Transverse colon (tissue), 4 donors: ENCODE measurements around the gene CDCA8. TPM values are rescaled to one million over a fixed set of nuclear protein-coding genes. Genes with fewer than 3 reads are reported as not detected.

Source experiments
- DNase-seq: peaks from one replicate; pipeline ENCODE4 v3.0.0-alpha.2; 2019
- H3K27ac ChIP-seq, 4 donors: fragments of 200-600 bp; sonication (generic); 2 replicates each; pipeline ENCODE4 v1.5.1; 2016 to 2018; ENCODE audit warnings: inconsistent platforms in 4 of 4
- H3K27me3 ChIP-seq: fragments of 200-600 bp; sonication (generic); 2 replicates; pipeline ENCODE4 v1.5.1; 2017; ENCODE audit warnings: inconsistent platforms
- H3K36me3 ChIP-seq, 4 donors: fragments of 200-600 bp; sonication (generic); 2 replicates each; pipeline ENCODE4 v1.5.1; 2017 to 2019; ENCODE audit warnings: inconsistent platforms in 4 of 4
- H3K4me1 ChIP-seq, 4 donors: fragments of 200-600 bp; sonication (generic); 2 replicates each; pipeline ENCODE4 v1.5.1; 2017 to 2020; ENCODE audit warnings: inconsistent platforms in 4 of 4
- H3K4me3 ChIP-seq, 4 donors: fragments of 200-600 bp; sonication (generic); 1 replicate in 1 of 4; 2 replicates in 3 of 4; pipeline versions ENCODE4 v1.5.1 to v1.6.1; 2017 to 2019; ENCODE audit warnings: inconsistent platforms in 4 of 4
- H3K9me3 ChIP-seq, 2 donors: fragments of 200-600 bp; sonication (generic); 2 replicates each; pipeline ENCODE4 v1.5.1; 2017 to 2019; ENCODE audit warnings: inconsistent platforms in 2 of 2
- EP300 ChIP-seq: sonication (generic); formaldehyde crosslinking; IDR thresholded peaks from one replicate; pipeline ENCODE4 v1.6.1; 2017; ENCODE audit warnings: antibody characterized with exemption, low read depth
- POLR2A ChIP-seq: fragments of 450-650 bp; IDR thresholded peaks from one replicate; pipeline ENCODE4 v1.6.1; 2016; ENCODE audit warnings: antibody characterized with exemption, mild to moderate bottlenecking, moderate library complexity
- POLR2AphosphoS5 ChIP-seq, 3 donors: sonication (generic); formaldehyde crosslinking; IDR thresholded peaks; one replicate each; pipeline ENCODE4 v1.6.1; 2016; ENCODE audit warnings: antibody characterized with exemption in 3 of 3
- WGBS, 2 donors: methylation state at CpG; one replicate each; pipeline ENCODE4 v1.1.5; 2018; ENCODE audit warnings: low coverage in 1 of 2; 5-methylcytosine and 5-hydroxymethylcytosine counted together
- in situ Hi-C, 4 donors: fragments of 200-750 bp; cut with MboI; loops; one replicate each; pipeline versions ENCODE4 v1.15.0 to v1.15.1; 2017; ENCODE audit warnings: low sequenced_read_pairs in 3 of 4, low pct_ligation_motif_present in 1 of 4, low pct_unique_long_range_greater_than_20kb in 1 of 4
- intact Hi-C: fragments of 100-400 bp; cut with DNase I; formaldehyde crosslinking; loops from one replicate; pipeline ENCODE4 v1.15.1; 2023; ENCODE audit warnings: low total_unique reads
- total RNA-seq, 4 donors: library from RNA; depleted of rRNA; stranded (reverse); fragments of >200 nt; gene quantifications; one replicate each; pipeline ENCODE4 v1.1.0, GENCODE V29; 2016
- TF ChIP-seq, protein P1 (sequence below), 5 experiments: fragments of 200-600 bp in 3 of 5; fragments of 450-650 bp in 2 of 5; sonication (generic) in 3 of 5; IDR thresholded peaks; 1 replicate in 2 of 5; 2 replicates in 3 of 5; pipeline ENCODE4 v1.5.1; 2016 to 2017; ENCODE audit warnings: antibody characterized with exemption in 5 of 5, inconsistent platforms in 3 of 5, mild to moderate bottlenecking in 2 of 5, moderate library complexity in 1 of 5

Gene CDCA8
- total RNA-seq, 4 donors from 2014 or later, result 2.0 to 5.7 (median 2.1) TPM; not detected in 1

DNA sequence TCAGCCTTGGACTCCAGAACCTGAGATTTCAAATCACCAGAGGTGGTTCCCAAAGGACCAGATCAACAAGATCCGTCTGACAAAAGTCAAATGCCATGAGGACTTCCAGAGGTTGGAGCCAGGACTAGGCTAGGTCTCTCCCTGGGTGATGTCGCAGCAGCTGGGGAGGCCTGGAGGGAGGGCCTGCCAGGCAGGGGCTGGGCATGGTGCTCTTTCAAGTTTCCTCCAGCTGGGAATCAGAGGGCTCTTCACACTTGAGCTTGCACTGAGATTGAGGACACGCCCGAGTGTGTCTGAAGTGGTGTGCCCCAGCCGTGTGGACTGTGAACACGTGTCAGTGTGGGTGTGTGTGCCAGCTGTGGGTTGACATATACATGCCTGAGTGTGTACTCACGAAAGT, 36.3 kb upstream of the CDCA8 start:
- in situ Hi-C loops, result loop anchor here in 1 of 4 donors (25.0 kb wide), 1 partner anchor 219 kb away; no protein-coding TSS in a partner anchor

DNA sequence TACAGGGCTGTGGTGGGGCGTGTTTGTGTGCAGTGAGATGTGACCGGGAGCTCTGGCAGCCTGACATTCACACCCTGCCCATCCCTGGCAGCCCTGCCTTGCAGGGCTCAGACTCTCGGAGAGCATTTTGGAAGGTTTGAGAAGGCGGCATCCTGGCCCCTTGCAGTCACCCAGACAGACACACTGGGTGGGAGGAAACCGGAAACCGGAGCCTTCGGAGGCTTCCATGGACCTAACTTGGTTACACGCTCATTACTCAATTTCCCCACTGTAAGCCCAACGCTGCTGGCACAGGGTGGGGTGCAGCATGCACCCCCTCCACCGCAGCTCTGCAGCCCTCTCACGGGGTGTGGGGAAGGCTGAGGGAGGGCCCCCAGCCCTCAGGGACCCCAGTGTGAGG, 35.4 kb upstream of the CDCA8 start:
- no peaks in the 10 kb centered on the region for H3K36me3 ChIP-seq
- peaks cover 23% of the 10 kb centered on the region for H3K27me3 ChIP-seq
- H3K27ac ChIP-seq, result no peak overlapping the region
- no peaks in the 10 kb centered on the region for H3K4me1 ChIP-seq
- DNase-seq, result no peak
- intact Hi-C loops, result no loop called here
- TF ChIP-seq, protein P1, sequence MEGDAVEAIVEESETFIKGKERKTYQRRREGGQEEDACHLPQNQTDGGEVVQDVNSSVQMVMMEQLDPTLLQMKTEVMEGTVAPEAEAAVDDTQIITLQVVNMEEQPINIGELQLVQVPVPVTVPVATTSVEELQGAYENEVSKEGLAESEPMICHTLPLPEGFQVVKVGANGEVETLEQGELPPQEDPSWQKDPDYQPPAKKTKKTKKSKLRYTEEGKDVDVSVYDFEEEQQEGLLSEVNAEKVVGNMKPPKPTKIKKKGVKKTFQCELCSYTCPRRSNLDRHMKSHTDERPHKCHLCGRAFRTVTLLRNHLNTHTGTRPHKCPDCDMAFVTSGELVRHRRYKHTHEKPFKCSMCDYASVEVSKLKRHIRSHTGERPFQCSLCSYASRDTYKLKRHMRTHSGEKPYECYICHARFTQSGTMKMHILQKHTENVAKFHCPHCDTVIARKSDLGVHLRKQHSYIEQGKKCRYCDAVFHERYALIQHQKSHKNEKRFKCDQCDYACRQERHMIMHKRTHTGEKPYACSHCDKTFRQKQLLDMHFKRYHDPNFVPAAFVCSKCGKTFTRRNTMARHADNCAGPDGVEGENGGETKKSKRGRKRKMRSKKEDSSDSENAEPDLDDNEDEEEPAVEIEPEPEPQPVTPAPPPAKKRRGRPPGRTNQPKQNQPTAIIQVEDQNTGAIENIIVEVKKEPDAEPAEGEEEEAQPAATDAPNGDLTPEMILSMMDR (IDR thresholded peaks at IDR 0.05), result no peak
- no peak for TF ChIP-seq EP300
- TF ChIP-seq POLR2A, result no peak
- no peak for TF ChIP-seq POLR2AphosphoS5 (IDR thresholded peaks at IDR 0.05)
- in situ Hi-C loops, result loop anchor here in 1 of 4 donors (25.0 kb wide), 1 partner anchor 220 kb away; no protein-coding TSS in a partner anchor
- 74% methylated on average over 11 of the region's 11 CpGs; no CpG with 5 or more reads in 1 of the 2 donors for WGBS, 2 donors
- H3K9me3 ChIP-seq, result no peaks in the 10 kb centered on the region
- no peak overlapping the region for H3K4me3 ChIP-seq

More for the DNA sequence above, 36.3 kb upstream of the CDCA8 start:
- Histone ChIP-seq H3K4me1 (no peaks in the 10 kb centered on the region), H3K36me3 (no peaks in the 10 kb centered on the region), H3K9me3 (no peaks in the 10 kb centered on the region), H3K27me3 (peaks cover 19% of the 10 kb centered on the region), H3K4me3 (no peak overlapping the region), H3K27ac (no peak overlapping the region)
- intact Hi-C loops, result no loop called here
- 58% methylated on average over 7 of the region's 7 CpGs; no CpG with 5 or more reads in 1 of the 2 donors for WGBS, 2 donors
- DNase-seq, result no peak
- TF ChIP-seq EP300 (no peak), POLR2A (no peak), POLR2AphosphoS5 (IDR thresholded peaks at IDR 0.05) (no peak)
- TF ChIP-seq, protein P1 (IDR thresholded peaks at IDR 0.05), result no peak

DNA sequence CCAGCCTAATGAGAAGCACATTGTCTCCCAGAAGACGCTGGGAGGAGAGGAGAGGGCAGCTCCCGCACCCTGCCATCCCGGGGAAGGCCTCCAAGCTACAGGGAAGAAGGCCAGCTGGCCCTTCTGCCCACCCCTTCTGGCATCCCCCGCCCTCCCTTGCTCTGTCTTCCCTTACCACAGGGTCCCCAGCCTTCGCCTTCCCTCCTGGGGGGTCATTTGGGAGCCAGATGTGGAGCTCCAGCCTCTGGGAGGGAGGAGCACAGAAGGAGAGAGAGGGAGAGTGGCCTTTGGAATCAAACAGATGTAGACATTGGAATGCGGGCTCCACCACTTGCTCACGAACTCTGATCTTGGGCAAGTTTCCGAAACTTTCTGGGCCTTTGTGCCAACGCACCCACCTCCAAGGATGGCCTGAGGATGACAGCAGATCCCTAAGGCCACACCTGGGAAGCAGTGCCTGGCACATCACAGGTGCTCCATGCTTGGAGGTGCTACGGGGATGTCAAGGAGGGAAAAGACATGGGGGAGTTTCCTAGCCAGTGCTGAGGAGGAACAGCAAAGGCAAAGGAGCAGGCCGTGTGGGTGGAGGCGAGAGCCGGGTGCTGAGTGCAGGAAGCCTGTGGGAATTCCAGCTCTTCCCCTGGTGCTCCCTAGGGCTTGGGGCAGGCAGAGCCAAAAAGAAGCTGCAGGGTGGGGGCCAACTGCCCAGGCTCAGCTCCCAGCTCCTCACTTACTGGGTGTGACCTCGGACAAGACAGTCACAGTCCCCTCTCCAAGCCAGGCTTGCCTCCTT, 34.5 kb upstream of the CDCA8 start:
- Histone ChIP-seq H3K9me3 (no peaks in the 10 kb centered on the region), H3K27ac (no peak overlapping the region), H3K36me3 (no peaks in the 10 kb centered on the region), H3K4me1 (no peaks in the 10 kb centered on the region), H3K4me3 (no peak overlapping the region), H3K27me3 (peaks cover 23% of the 10 kb centered on the region)
- TF ChIP-seq POLR2A (no peak), EP300 (no peak), POLR2AphosphoS5 (IDR thresholded peaks at IDR 0.05) (no peak)
- TF ChIP-seq, protein P1 (IDR thresholded peaks at IDR 0.05), result no peak
- 43 to 74% methylated on average over 4 to 14 of the region's 14 CpGs for WGBS, 2 donors
- intact Hi-C loops (no loop called here), in situ Hi-C loops (loop anchor here in 1 of 4 donors (25.0 kb wide), 1 partner anchor 221 kb away; no protein-coding TSS in a partner anchor)
- DNase-seq, result no peak

DNA sequence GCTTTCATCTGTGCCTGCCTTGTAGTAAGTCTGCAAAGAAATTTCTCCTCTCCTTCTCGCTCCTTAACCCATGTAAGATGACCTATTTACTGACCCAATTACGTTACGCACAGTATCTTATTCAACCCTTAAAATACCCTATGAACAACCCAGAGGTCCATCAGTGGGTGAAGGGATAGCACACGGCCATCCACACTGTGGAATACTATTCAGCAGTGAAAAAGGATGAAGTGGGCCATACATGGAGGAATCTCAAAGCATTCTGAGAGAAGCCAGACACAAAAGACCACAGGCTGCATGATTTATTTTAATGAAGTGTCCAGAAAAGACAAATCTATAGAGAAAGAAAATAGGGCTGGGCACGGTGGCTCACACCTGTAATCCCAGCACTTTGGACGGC, 33.8 kb upstream of the CDCA8 start:
- no peaks in the 10 kb centered on the region for H3K4me1 ChIP-seq
- WGBS, 2 donors, result 81 to 82% methylated on average over 6 of the region's 6 CpGs
- TF ChIP-seq POLR2AphosphoS5 (IDR thresholded peaks at IDR 0.05) (no peak), POLR2A (no peak), EP300 (no peak)
- TF ChIP-seq, protein P1 (IDR thresholded peaks at IDR 0.05), result no peak
- H3K4me3 ChIP-seq, result no peak overlapping the region
- H3K36me3 ChIP-seq, result no peaks in the 10 kb centered on the region
- peaks cover 23% of the 10 kb centered on the region for H3K27me3 ChIP-seq
- no peak for DNase-seq
- intact Hi-C loops, result no loop called here
- H3K27ac ChIP-seq, result no peak overlapping the region
- no peaks in the 10 kb centered on the region for H3K9me3 ChIP-seq
- in situ Hi-C loops, result loop anchor here in 1 of 4 donors (25.0 kb wide), 1 partner anchor 221 kb away; no protein-coding TSS in a partner anchor
